ENCODE data around the gene ANTXRL. TPM values are rescaled to one million over a fixed set of nuclear protein-coding genes. Genes with fewer than 3 reads are reported as not detected.
"Not testable (repeated sequence)": the region's sequence is repeated elsewhere in the genome, so short reads cannot be mapped to it uniquely, and the experiment has no call there.

Gene ANTXRL
- total RNA-seq, 1 donor from 2014 or later, result not detected

DNA sequence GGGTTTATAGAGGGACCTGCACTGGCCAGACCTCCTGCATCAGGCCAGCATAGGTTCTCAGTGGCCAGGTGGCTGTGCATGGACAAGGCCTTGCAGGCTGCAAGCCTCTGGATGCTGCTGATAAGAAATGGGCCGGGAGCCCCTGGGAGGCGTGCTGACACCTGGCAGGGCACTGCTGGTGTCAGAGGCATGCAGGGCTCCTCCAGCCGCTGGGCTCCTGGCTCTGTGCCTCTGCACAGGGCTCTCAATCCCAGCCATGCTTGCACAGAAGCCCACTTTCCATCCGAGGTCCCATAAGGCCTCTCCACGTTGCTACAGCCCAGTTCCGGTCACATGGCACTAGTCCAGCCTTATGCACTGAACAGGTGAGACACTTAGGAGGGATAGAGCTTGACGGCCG is 27.3 kb downstream of the ANTXRL start:
- Histone ChIP-seq H3K9me3 (replicated peaks) (no peaks in the 10 kb centered on the region), H3K4me1 (peaks cover 21% of the 10 kb centered on the region), H3K36me3 (no peaks in the 10 kb centered on the region), H3K27ac (replicated peaks) (no peak overlapping the region), H3K27me3 (ENCODE audit: low read depth) (no peaks in the 10 kb centered on the region), H3K4me3 (no peak overlapping the region)
- TF ChIP-seq CTCF (IDR thresholded peaks at IDR 0.05; ENCODE audit: borderline replicate concordance), result no peak
- DNase-seq, result no peak
- intact Hi-C loops (cut with micrococcal nuclease), result no loop called here

GRCh38 chr10:46315071-46315860 is 28.5 kb downstream of the ANTXRL start:
- H3K27me3 ChIP-seq (ENCODE audit: low read depth); H3K27ac ChIP-seq (replicated peaks); H3K36me3 ChIP-seq; H3K4me3 ChIP-seq; H3K9me3 ChIP-seq (replicated peaks); intact Hi-C loops (cut with micrococcal nuclease); DNase-seq: not testable (repeated sequence)
- H3K4me1 ChIP-seq, result peaks cover 15% of the 10 kb centered on the region

DNA sequence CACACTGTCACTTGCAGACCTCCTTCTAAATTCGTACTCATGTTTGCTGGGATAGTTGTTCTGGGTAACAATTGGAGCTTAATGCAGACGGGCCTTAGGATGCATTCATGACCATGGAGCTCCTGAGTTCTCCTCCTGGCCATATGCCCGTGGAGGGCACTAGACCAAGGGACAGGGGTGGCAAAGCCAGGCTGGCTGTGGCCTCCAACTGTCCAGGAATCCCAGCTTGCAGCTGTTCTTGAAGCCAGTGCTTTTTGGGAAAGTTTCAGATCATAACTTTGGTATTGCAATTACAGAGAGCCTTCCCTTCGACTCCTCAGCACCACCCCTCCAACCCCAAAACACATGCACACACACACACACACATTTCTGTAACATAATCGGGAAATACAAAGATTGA is 30.6 kb downstream of the ANTXRL start:
- no peak for DNase-seq
- Histone ChIP-seq H3K4me3 (no peak overlapping the region), H3K27me3 (ENCODE audit: low read depth) (no peaks in the 10 kb centered on the region), H3K36me3 (no peaks in the 10 kb centered on the region), H3K27ac (replicated peaks) (no peak overlapping the region), H3K4me1 (peaks cover 15% of the 10 kb centered on the region), H3K9me3 (replicated peaks) (no peaks in the 10 kb centered on the region)
- intact Hi-C loops (cut with micrococcal nuclease), result no loop called here
- no peak for TF ChIP-seq CTCF (IDR thresholded peaks at IDR 0.05; ENCODE audit: borderline replicate concordance)

DNA sequence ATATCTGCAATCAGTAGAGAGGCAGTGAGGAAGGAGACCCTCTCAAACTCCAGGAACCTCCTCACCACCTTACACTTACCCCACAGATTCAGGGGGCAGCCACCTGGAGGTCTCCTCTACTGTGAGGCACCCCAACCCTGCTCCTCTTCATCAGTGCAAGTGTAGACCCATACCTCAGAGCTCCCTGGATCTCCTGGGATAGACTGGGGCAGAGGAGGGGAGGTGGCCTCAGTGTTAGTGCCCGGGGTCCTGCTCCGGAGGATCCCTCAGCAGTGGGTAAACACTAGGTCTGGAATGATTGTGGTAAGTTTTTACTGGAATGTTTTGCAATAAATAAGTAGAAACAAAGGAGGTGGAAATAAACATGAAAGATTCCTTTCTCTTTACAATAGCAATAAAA is 31.1 kb downstream of the ANTXRL start:
- no peaks in the 10 kb centered on the region for H3K27me3 ChIP-seq (ENCODE audit: low read depth)
- intact Hi-C loops (cut with micrococcal nuclease), result no loop called here
- no peak overlapping the region for H3K27ac ChIP-seq (replicated peaks)
- TF ChIP-seq CTCF (IDR thresholded peaks at IDR 0.05; ENCODE audit: borderline replicate concordance), result no peak
- no peak overlapping the region for H3K4me3 ChIP-seq
- no peaks in the 10 kb centered on the region for H3K36me3 ChIP-seq
- H3K4me1 ChIP-seq, result peaks cover 15% of the 10 kb centered on the region
- no peaks in the 10 kb centered on the region for H3K9me3 ChIP-seq (replicated peaks)
- no peak for DNase-seq

DNA sequence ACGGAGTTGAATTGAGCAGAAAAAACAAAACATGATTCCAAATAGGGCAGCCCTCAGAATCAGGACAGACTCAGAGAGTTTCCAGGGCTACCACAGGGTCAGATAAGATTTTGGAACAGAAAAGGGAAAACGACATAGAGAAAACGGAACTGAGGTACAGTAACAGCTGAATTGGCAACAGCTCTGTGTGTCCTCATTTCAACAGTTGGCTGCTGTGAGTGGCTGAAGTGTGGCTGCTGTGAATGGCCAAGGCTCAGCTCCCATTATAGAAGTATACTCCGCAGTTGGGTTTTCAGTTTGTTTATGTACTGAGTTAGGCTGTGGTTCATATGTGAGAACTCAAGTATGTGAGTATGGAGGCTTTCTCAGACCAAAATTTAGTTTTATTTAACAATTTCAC is 32.0 kb downstream of the ANTXRL start:
- Histone ChIP-seq H3K27me3 (ENCODE audit: low read depth) (no peaks in the 10 kb centered on the region), H3K4me1 (peaks cover 11% of the 10 kb centered on the region), H3K9me3 (replicated peaks) (no peaks in the 10 kb centered on the region), H3K27ac (replicated peaks) (no peak overlapping the region), H3K4me3 (no peak overlapping the region), H3K36me3 (no peaks in the 10 kb centered on the region)
- intact Hi-C loops (cut with micrococcal nuclease), result no loop called here
- TF ChIP-seq CTCF (IDR thresholded peaks at IDR 0.05; ENCODE audit: borderline replicate concordance), result no peak
- DNase-seq, result no peak

DNA sequence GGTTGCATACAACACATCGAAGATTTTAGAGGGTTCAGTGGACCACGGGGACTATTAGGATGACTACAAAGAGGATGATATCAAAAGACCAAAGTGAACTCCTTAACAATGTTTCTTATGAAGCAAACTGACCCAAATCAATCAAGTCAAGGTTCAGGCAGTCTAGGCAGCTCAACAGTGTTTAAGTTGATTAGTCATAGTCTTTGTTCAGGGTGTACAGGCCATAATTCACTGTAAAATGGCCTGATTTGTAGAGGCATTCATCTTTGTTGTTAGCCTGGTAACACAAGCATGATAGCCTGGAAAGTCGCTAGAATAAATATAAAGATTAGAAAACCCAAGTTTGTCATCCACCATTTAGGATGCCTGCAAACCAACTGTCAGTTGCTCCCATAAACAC is 32.6 kb downstream of the ANTXRL start:
- Histone ChIP-seq H3K4me3 (no peak overlapping the region), H3K9me3 (replicated peaks) (no peaks in the 10 kb centered on the region), H3K27ac (replicated peaks) (no peak overlapping the region), H3K36me3 (no peaks in the 10 kb centered on the region), H3K27me3 (ENCODE audit: low read depth) (no peaks in the 10 kb centered on the region), H3K4me1 (peaks cover 11% of the 10 kb centered on the region)
- intact Hi-C loops (cut with micrococcal nuclease), result no loop called here
- no peak for TF ChIP-seq CTCF (IDR thresholded peaks at IDR 0.05; ENCODE audit: borderline replicate concordance)
- no peak for DNase-seq

Measured in left ventricle myocardium inferior (tissue), 1 donor.